ENCODE measurements around the gene SFXN3.

SFXN3 gene

GRCh38 chr10:101069441-101069840 is 38.4 kb downstream of the SFXN3 start:
- Histone ChIP-seq H3K27ac (ENCODE audit: low read depth, low read length) (no peak overlapping the region), H3K4me3 (ENCODE audit: low read depth, low read length) (no peak overlapping the region), H3K27me3 (ENCODE audit: control insufficient read depth, insufficient read depth, low read length) (peaks cover 80% of the 10 kb centered on the region), H3K36me3 (ENCODE audit: control insufficient read depth, insufficient read depth, low read length) (no peaks in the 10 kb centered on the region), H3K4me1 (ENCODE audit: control insufficient read depth, insufficient read depth, low read length) (peaks cover 10% of the 10 kb centered on the region), H3K9me3 (ENCODE audit: control insufficient read depth, insufficient read depth, low read length) (no peaks in the 10 kb centered on the region), H3K9ac (ENCODE audit: low read depth, low read length) (no peak overlapping the region)

GRCh38 chr10:101070098-101070497 is 39.1 kb downstream of the SFXN3 start:
- H3K27me3 ChIP-seq (ENCODE audit: control insufficient read depth, insufficient read depth, low read length), result peaks cover 80% of the 10 kb centered on the region
- H3K27ac ChIP-seq (ENCODE audit: low read depth, low read length), result no peak overlapping the region
- H3K9me3 ChIP-seq (ENCODE audit: control insufficient read depth, insufficient read depth, low read length), result no peaks in the 10 kb centered on the region
- H3K36me3 ChIP-seq (ENCODE audit: control insufficient read depth, insufficient read depth, low read length), result no peaks in the 10 kb centered on the region
- H3K4me1 ChIP-seq (ENCODE audit: control insufficient read depth, insufficient read depth, low read length), result peaks cover 10% of the 10 kb centered on the region
- H3K9ac ChIP-seq (ENCODE audit: low read depth, low read length), result no peak overlapping the region
- H3K4me3 ChIP-seq (ENCODE audit: low read depth, low read length), result no peak overlapping the region

- H3K9me3 ChIP-seq (ENCODE audit: control insufficient read depth, insufficient read depth, low read length), result no peaks in the 10 kb centered on the region
- peaks cover 80% of the 10 kb centered on the region for H3K27me3 ChIP-seq (ENCODE audit: control insufficient read depth, insufficient read depth, low read length)
- H3K4me1 ChIP-seq (ENCODE audit: control insufficient read depth, insufficient read depth, low read length), result peaks cover 9% of the 10 kb centered on the region; the same call in 1 of the 2 replicates
- no peak overlapping the region for H3K4me3 ChIP-seq (ENCODE audit: low read depth, low read length)
- no peak overlapping the region for H3K9ac ChIP-seq (ENCODE audit: low read depth, low read length)
- H3K27ac ChIP-seq (ENCODE audit: low read depth, low read length), result no peak overlapping the region
- no peaks in the 10 kb centered on the region for H3K36me3 ChIP-seq (ENCODE audit: control insufficient read depth, insufficient read depth, low read length)
These were observed 40.3 kb downstream of the SFXN3 start for GRCh38 chr10:101071267-101071884.

GRCh38 chr10:101071885-101072433 is 40.9 kb downstream of the SFXN3 start:
- Histone ChIP-seq H3K4me1 (ENCODE audit: control insufficient read depth, insufficient read depth, low read length) (peaks cover 9% of the 10 kb centered on the region; the same call in 1 of the 2 replicates), H3K36me3 (ENCODE audit: control insufficient read depth, insufficient read depth, low read length) (no peaks in the 10 kb centered on the region), H3K9me3 (ENCODE audit: control insufficient read depth, insufficient read depth, low read length) (no peaks in the 10 kb centered on the region), H3K27ac (ENCODE audit: low read depth, low read length) (no peak overlapping the region), H3K4me3 (ENCODE audit: low read depth, low read length) (no peak overlapping the region), H3K9ac (ENCODE audit: low read depth, low read length) (no peak overlapping the region), H3K27me3 (ENCODE audit: control insufficient read depth, insufficient read depth, low read length) (peaks cover 75% of the 10 kb centered on the region)

- Histone ChIP-seq H3K36me3 (ENCODE audit: control insufficient read depth, insufficient read depth, low read length) (no peaks in the 10 kb centered on the region), H3K4me1 (ENCODE audit: control insufficient read depth, insufficient read depth, low read length) (peaks cover 9% of the 10 kb centered on the region; the same call in 1 of the 2 replicates), H3K27me3 (ENCODE audit: control insufficient read depth, insufficient read depth, low read length) (peaks cover 70% of the 10 kb centered on the region), H3K27ac (ENCODE audit: low read depth, low read length) (no peak overlapping the region), H3K9ac (ENCODE audit: low read depth, low read length) (no peak overlapping the region), H3K9me3 (ENCODE audit: control insufficient read depth, insufficient read depth, low read length) (no peaks in the 10 kb centered on the region), H3K4me3 (ENCODE audit: low read depth, low read length) (no peak overlapping the region)
These were observed 41.9 kb downstream of the SFXN3 start for GRCh38 chr10:101072923-101073322.

GRCh38 chr10:101073631-101074030 is 42.6 kb downstream of the SFXN3 start:
- Histone ChIP-seq H3K4me1 (ENCODE audit: control insufficient read depth, insufficient read depth, low read length) (peaks cover 9% of the 10 kb centered on the region; the same call in 1 of the 2 replicates), H3K27ac (ENCODE audit: low read depth, low read length) (no peak overlapping the region), H3K36me3 (ENCODE audit: control insufficient read depth, insufficient read depth, low read length) (no peaks in the 10 kb centered on the region), H3K9me3 (ENCODE audit: control insufficient read depth, insufficient read depth, low read length) (no peaks in the 10 kb centered on the region), H3K4me3 (ENCODE audit: low read depth, low read length) (peak overlapping the region; percentile 32; the same call in 1 of the 2 replicates), H3K9ac (ENCODE audit: low read depth, low read length) (no peak overlapping the region), H3K27me3 (ENCODE audit: control insufficient read depth, insufficient read depth, low read length) (peaks cover 77% of the 10 kb centered on the region)

- H3K9me3 ChIP-seq (ENCODE audit: control insufficient read depth, insufficient read depth, low read length), result no peaks in the 10 kb centered on the region
- H3K27me3 ChIP-seq (ENCODE audit: control insufficient read depth, insufficient read depth, low read length), result peaks cover 84% of the 10 kb centered on the region
- H3K4me1 ChIP-seq (ENCODE audit: control insufficient read depth, insufficient read depth, low read length), result peaks cover 9% of the 10 kb centered on the region; the same call in 1 of the 2 replicates
- H3K36me3 ChIP-seq (ENCODE audit: control insufficient read depth, insufficient read depth, low read length), result no peaks in the 10 kb centered on the region
- no peak overlapping the region for H3K4me3 ChIP-seq (ENCODE audit: low read depth, low read length)
- no peak overlapping the region for H3K27ac ChIP-seq (ENCODE audit: low read depth, low read length)
- H3K9ac ChIP-seq (ENCODE audit: low read depth, low read length), result no peak overlapping the region
These were observed 44.7 kb downstream of the SFXN3 start for GRCh38 chr10:101075775-101076174.

GRCh38 chr10:101076630-101077029 is 45.6 kb downstream of the SFXN3 start:
- Histone ChIP-seq H3K4me1 (ENCODE audit: control insufficient read depth, insufficient read depth, low read length) (peaks cover 9% of the 10 kb centered on the region; the same call in 1 of the 2 replicates), H3K9me3 (ENCODE audit: control insufficient read depth, insufficient read depth, low read length) (no peaks in the 10 kb centered on the region), H3K9ac (ENCODE audit: low read depth, low read length) (no peak overlapping the region), H3K36me3 (ENCODE audit: control insufficient read depth, insufficient read depth, low read length) (no peaks in the 10 kb centered on the region), H3K27me3 (ENCODE audit: control insufficient read depth, insufficient read depth, low read length) (peaks cover 84% of the 10 kb centered on the region), H3K27ac (ENCODE audit: low read depth, low read length) (no peak overlapping the region), H3K4me3 (ENCODE audit: low read depth, low read length) (no peak overlapping the region)

GRCh38 chr10:101079874-101080273 is 48.8 kb downstream of the SFXN3 start:
- H3K9ac ChIP-seq (ENCODE audit: low read depth, low read length), result no peak overlapping the region
- peaks cover 4% of the 10 kb centered on the region; the same call in 1 of the 2 replicates for H3K4me1 ChIP-seq (ENCODE audit: control insufficient read depth, insufficient read depth, low read length)
- no peak overlapping the region for H3K4me3 ChIP-seq (ENCODE audit: low read depth, low read length)
- peaks cover 63% of the 10 kb centered on the region for H3K27me3 ChIP-seq (ENCODE audit: control insufficient read depth, insufficient read depth, low read length)
- H3K9me3 ChIP-seq (ENCODE audit: control insufficient read depth, insufficient read depth, low read length), result no peaks in the 10 kb centered on the region
- H3K36me3 ChIP-seq (ENCODE audit: control insufficient read depth, insufficient read depth, low read length), result no peaks in the 10 kb centered on the region
- no peak overlapping the region for H3K27ac ChIP-seq (ENCODE audit: low read depth, low read length)

- H3K36me3 ChIP-seq (ENCODE audit: control insufficient read depth, insufficient read depth, low read length), result no peaks in the 10 kb centered on the region
- H3K4me3 ChIP-seq (ENCODE audit: low read depth, low read length), result no peak overlapping the region
- H3K27ac ChIP-seq (ENCODE audit: low read depth, low read length), result no peak overlapping the region
- no peak overlapping the region for H3K9ac ChIP-seq (ENCODE audit: low read depth, low read length)
- H3K27me3 ChIP-seq (ENCODE audit: control insufficient read depth, insufficient read depth, low read length), result peaks cover 54% of the 10 kb centered on the region
- H3K4me1 ChIP-seq (ENCODE audit: control insufficient read depth, insufficient read depth, low read length), result no peaks in the 10 kb centered on the region; the same call in 1 of the 2 replicates
- no peaks in the 10 kb centered on the region for H3K9me3 ChIP-seq (ENCODE audit: control insufficient read depth, insufficient read depth, low read length)
These were observed 50.2 kb downstream of the SFXN3 start for GRCh38 chr10:101080933-101081931.

Data from HUES48 (cell line).